RWPE2 (cell line): ENCODE measurements around the gene FLYWCH1.

Experiments
- ATAC-seq: fragments of 200-7000 bp; cut with Tn5 transposase; 3 replicates; pipeline ENCODE4 v1.9.1; 2021; ENCODE audit warnings: low read depth
- DNase-seq: peaks from one replicate; pipeline ENCODE4 v3.0.0-alpha.2; 2020; ENCODE audit warnings: low spot score
- H3K27ac ChIP-seq: fragments of 450-650 bp; 2 replicates; pipeline ENCODE4 v1.5.1; 2017; ENCODE audit warnings: mild to moderate bottlenecking; ENCODE audit not compliant: poor library complexity, severe bottlenecking
- H3K27me3 ChIP-seq: fragments of 250-450 bp; sonication (Bioruptor Pico); 2 replicates; pipeline ENCODE4 v1.5.1; 2021; ENCODE audit warnings: mild to moderate bottlenecking, moderate library complexity; ENCODE audit not compliant: insufficient read depth, poor library complexity, severe bottlenecking
- H3K36me3 ChIP-seq: fragments of 250-450 bp; sonication (Bioruptor Pico); 2 replicates; pipeline ENCODE4 v1.5.1; 2020; ENCODE audit warnings: low read depth, mild to moderate bottlenecking, moderate library complexity
- H3K4me1 ChIP-seq: fragments of 250-450 bp; sonication (Bioruptor Pico); 2 replicates; pipeline ENCODE4 v1.5.1; 2021; ENCODE audit warnings: mild to moderate bottlenecking, moderate library complexity; ENCODE audit not compliant: insufficient read depth, poor library complexity, severe bottlenecking
- H3K4me3 ChIP-seq: fragments of 250-450 bp; sonication (Bioruptor Pico); 2 replicates; pipeline ENCODE4 v1.5.1; 2021; ENCODE audit warnings: mild to moderate bottlenecking, moderate library complexity; ENCODE audit not compliant: severe bottlenecking
- H3K9me3 ChIP-seq: fragments of 250-450 bp; sonication (Bioruptor Pico); 2 replicates; pipeline ENCODE4 v1.5.1; 2021; ENCODE audit warnings: mild to moderate bottlenecking, moderate library complexity; ENCODE audit not compliant: severe bottlenecking
- CTCF ChIP-seq: fragments of 450-650 bp; IDR thresholded peaks from one replicate; pipeline ENCODE4 v1.5.1; 2017; ENCODE audit warnings: mild to moderate bottlenecking, moderate library complexity; ENCODE audit not compliant: poor library complexity, severe bottlenecking

FLYWCH1 gene

GRCh38 chr16:2976201-2976600, 64.5 kb downstream of the FLYWCH1 start:
- H3K4me3 ChIP-seq: no peak overlapping the region
- no peaks in the 10 kb centered on the region for H3K27me3 ChIP-seq
- TF ChIP-seq CTCF: no peak
- H3K4me1 ChIP-seq: peaks cover 5% of the 10 kb centered on the region
- peaks cover 68% of the 10 kb centered on the region for H3K36me3 ChIP-seq
- no peak overlapping the region for H3K27ac ChIP-seq
- ATAC-seq (no peak), DNase-seq (no peak)
- no peaks in the 10 kb centered on the region for H3K9me3 ChIP-seq

GRCh38 chr16:2976673-2977072, 64.9 kb downstream of the FLYWCH1 start:
- TF ChIP-seq CTCF: no peak
- no peak overlapping the region for H3K4me3 ChIP-seq
- peaks cover 5% of the 10 kb centered on the region for H3K4me1 ChIP-seq
- DNase-seq: no peak
- no peaks in the 10 kb centered on the region for H3K27me3 ChIP-seq
- no peaks in the 10 kb centered on the region for H3K9me3 ChIP-seq
- H3K36me3 ChIP-seq: peaks cover 63% of the 10 kb centered on the region
- ATAC-seq: no peak
- H3K27ac ChIP-seq: no peak overlapping the region

- Histone ChIP-seq H3K9me3 (no peaks in the 10 kb centered on the region), H3K4me3 (no peak overlapping the region), H3K36me3 (peaks cover 58% of the 10 kb centered on the region), H3K27me3 (no peaks in the 10 kb centered on the region), H3K27ac (peak overlapping the region; percentile 71), H3K4me1 (peaks cover 5% of the 10 kb centered on the region)
- ATAC-seq (no peak), DNase-seq (no peak)
- no peak for TF ChIP-seq CTCF
Measured at GRCh38 chr16:2977440-2977839, 65.7 kb downstream of the FLYWCH1 start.

GRCh38 chr16:2979669-2980226, 68.0 kb downstream of the FLYWCH1 start:
- Histone ChIP-seq H3K9me3 (no peaks in the 10 kb centered on the region), H3K4me1 (peaks cover 11% of the 10 kb centered on the region), H3K36me3 (peaks cover 41% of the 10 kb centered on the region), H3K27ac (peak overlapping the region; percentile 71), H3K4me3 (peak overlapping the region; percentile 74), H3K27me3 (no peaks in the 10 kb centered on the region)
- ATAC-seq (peak; percentile 12), DNase-seq (no peak)
- no peak for TF ChIP-seq CTCF
